Loucy (cell line): ENCODE data around the gene SLC25A10.

ENCODE experiments used
- H2AFZ ChIP-seq: fragments of 200-600 bp; sonication (generic); 2 replicates; pipeline ENCODE4 v1.6.0; 2016; ENCODE audit warnings: antibody characterized with exemption, mild to moderate bottlenecking, low read length, moderate library complexity
- H3F3A ChIP-seq: fragments of 200-600 bp; 2 replicates; pipeline ENCODE4 v1.6.0; 2016; ENCODE audit warnings: antibody characterized with exemption, low read depth, mild to moderate bottlenecking
- H3K27me3 ChIP-seq: fragments of 200-600 bp; sonication (generic); 2 replicates; pipeline ENCODE4 v1.6.1; 2014; ENCODE audit warnings: low read length, mild to moderate bottlenecking; ENCODE audit not compliant: insufficient read depth, poor library complexity, severe bottlenecking
- H3K36me3 ChIP-seq: fragments of 200-600 bp; sonication (generic); 2 replicates; pipeline ENCODE4 v1.6.1; 2016; ENCODE audit warnings: low read length; ENCODE audit not compliant: insufficient read depth
- H3K4me1 ChIP-seq: fragments of 200-600 bp; sonication (generic); 2 replicates; pipeline ENCODE4 v1.5.1; 2014; ENCODE audit warnings: low read length, mild to moderate bottlenecking; ENCODE audit not compliant: insufficient read depth, poor library complexity, severe bottlenecking
- H3K4me2 ChIP-seq: fragments of 200-600 bp; sonication (generic); 2 replicates; pipeline ENCODE4 v1.6.0; 2014; ENCODE audit warnings: antibody characterized with exemption, low read length, low read depth, mild to moderate bottlenecking; ENCODE audit not compliant: poor library complexity, severe bottlenecking
- H3K4me3 ChIP-seq: fragments of 200-600 bp; sonication (generic); 2 replicates; pipeline ENCODE4 v1.5.1; 2014; ENCODE audit warnings: low read length, mild to moderate bottlenecking, mixed read lengths; ENCODE audit not compliant: poor library complexity, severe bottlenecking
- H3K79me2 ChIP-seq: fragments of 200-600 bp; sonication (generic); 2 replicates; pipeline ENCODE4 v1.6.1; 2014; ENCODE audit warnings: low read length; ENCODE audit not compliant: insufficient read depth
- H3K9ac ChIP-seq: fragments of 200-600 bp; sonication (generic); 2 replicates; pipeline ENCODE4 v1.6.0; 2014; ENCODE audit warnings: mild to moderate bottlenecking, low read depth, low read length, moderate library complexity; ENCODE audit not compliant: poor library complexity, severe bottlenecking
- H3K9me2 ChIP-seq: fragments of 200-600 bp; sonication (generic); replicated peaks from 2 replicates; pipeline ENCODE4 v1.6.1; 2016; ENCODE audit warnings: low read depth, low read length, mixed read lengths
- H3K9me3 ChIP-seq: fragments of 200-600 bp; sonication (generic); 2 replicates; pipeline ENCODE4 v1.6.1; 2014; ENCODE audit warnings: mild to moderate bottlenecking, antibody characterized with exemption, low read length, low read depth; ENCODE audit not compliant: insufficient read depth
- H4K20me1 ChIP-seq: fragments of 200-600 bp; sonication (generic); 2 replicates; pipeline ENCODE4 v1.6.0; 2014; ENCODE audit warnings: antibody characterized with exemption, low read length, mild to moderate bottlenecking; ENCODE audit not compliant: insufficient read depth, poor library complexity, severe bottlenecking
- CTCF ChIP-seq: fragments of 200-600 bp; sonication (generic); conservative IDR thresholded peaks from 2 replicates; pipeline ENCODE4 v1.5.1; 2014; ENCODE audit warnings: mild to moderate bottlenecking, antibody characterized with exemption, low read length
- EZH2phosphoT487 ChIP-seq: fragments of 200-600 bp; IDR thresholded peaks from 2 replicates; pipeline ENCODE4 v1.6.1; 2018; ENCODE audit warnings: antibody characterized with exemption, mild to moderate bottlenecking, moderate library complexity, borderline replicate concordance

Gene SLC25A10

GRCh38 chr17:81666092-81666341 lies 46.1 kb upstream of the SLC25A10 start:
- Histone ChIP-seq H3K9ac (peak overlapping the region; percentile 99), H3K79me2 (peaks cover 62% of the 10 kb centered on the region), H3K36me3 (no peaks in the 10 kb centered on the region; the same call in 1 of the 2 replicates), H2AFZ (peak overlapping the region; percentile 53), H3K27me3 (no peaks in the 10 kb centered on the region), H3K9me3 (no peaks in the 10 kb centered on the region), H3K4me1 (peaks cover 38% of the 10 kb centered on the region), H3F3A (peaks cover 8% of the 10 kb centered on the region), H3K9me2 (no peaks in the 10 kb centered on the region), H3K4me3 (peak overlapping the region; percentile 98), H4K20me1 (peaks cover 18% of the 10 kb centered on the region), H3K4me2 (peak overlapping the region; percentile 98)
- TF ChIP-seq CTCF (no peak), EZH2phosphoT487 (no peak)

- Histone ChIP-seq H3K9ac (peak within 1 kb of the TSS; percentile 99), H3K9me2 (no peaks in the 10 kb centered on the region), H3K79me2 (peaks cover 62% of the 10 kb centered on the region), H3K4me2 (peak within 1 kb of the TSS; percentile 98), H3K27me3 (no peaks in the 10 kb centered on the region), H3K36me3 (peaks cover 1% of the 10 kb centered on the region; the same call in 1 of the 2 replicates), H3K9me3 (no peaks in the 10 kb centered on the region), H3K4me1 (peaks cover 38% of the 10 kb centered on the region), H3K4me3 (peak within 1 kb of the TSS; percentile 98), H2AFZ (peak within 1 kb of the TSS; percentile 53), H4K20me1 (peaks cover 18% of the 10 kb centered on the region), H3F3A (peaks cover 8% of the 10 kb centered on the region)
- TF ChIP-seq CTCF (no peak), EZH2phosphoT487 (no peak)
Measured at GRCh38 chr17:81666342-81667191, 45.5 kb upstream of the SLC25A10 start, which contains the start of the genes CCDC137 and OXLD1. CCDC137 (plus strand) TSS chr17:81666737; CDS start chr17:81666767, 30 bp downstream. OXLD1 (minus strand) TSS chr17:81666605; CDS start chr17:81666577, 28 bp downstream.

GRCh38 chr17:81667754-81668153 lies 44.3 kb upstream of the SLC25A10 start:
- Histone ChIP-seq H3K79me2 (peaks cover 62% of the 10 kb centered on the region), H3K9me3 (no peaks in the 10 kb centered on the region), H4K20me1 (peaks cover 18% of the 10 kb centered on the region), H3K9ac (peak overlapping the region; percentile 99), H3K36me3 (peaks cover 12% of the 10 kb centered on the region; the same call in 1 of the 2 replicates), H3K4me3 (peak overlapping the region; percentile 98), H3F3A (peaks cover 8% of the 10 kb centered on the region), H3K9me2 (no peaks in the 10 kb centered on the region), H3K4me1 (peaks cover 37% of the 10 kb centered on the region), H3K27me3 (no peaks in the 10 kb centered on the region), H3K4me2 (peak overlapping the region; percentile 90), H2AFZ (no peak overlapping the region)
- TF ChIP-seq EZH2phosphoT487 (no peak), CTCF (peak; percentile 72)
